ENCODE measurements around the gene NHLRC3. TPM values are rescaled to one million over a fixed set of nuclear protein-coding genes. Genes with fewer than 3 reads are reported as not detected.

NHLRC3 gene
- total and polyA plus RNA-seq, 9 of the 15 experiments (the other 6 are each of a cell fraction or from before 2014, with no cell fraction given): 5.5 to 15.3 (median 9.0) TPM

DNA sequence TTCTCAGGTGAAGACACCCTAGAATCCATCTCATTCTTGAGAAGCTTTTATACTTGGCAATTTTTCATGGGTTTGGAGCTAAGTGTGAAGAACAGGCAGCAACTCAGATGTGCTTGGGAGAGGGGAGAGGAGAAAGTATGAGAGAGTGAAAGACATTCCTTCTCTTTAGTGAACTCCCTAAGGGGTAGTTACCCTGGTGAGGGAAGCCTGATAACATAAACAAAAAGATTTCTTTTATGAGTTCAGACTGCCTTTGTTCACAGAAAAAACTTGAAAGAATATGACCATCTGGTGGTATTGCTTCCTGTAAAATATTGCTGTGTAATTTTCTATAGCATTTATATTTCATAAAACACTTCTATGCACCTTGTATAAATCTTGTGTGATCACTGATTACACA lies 47.6 kb upstream of the NHLRC3 start, which contains the start of gene STOML3 (continued):
- TF ChIP-seq, protein P1, sequence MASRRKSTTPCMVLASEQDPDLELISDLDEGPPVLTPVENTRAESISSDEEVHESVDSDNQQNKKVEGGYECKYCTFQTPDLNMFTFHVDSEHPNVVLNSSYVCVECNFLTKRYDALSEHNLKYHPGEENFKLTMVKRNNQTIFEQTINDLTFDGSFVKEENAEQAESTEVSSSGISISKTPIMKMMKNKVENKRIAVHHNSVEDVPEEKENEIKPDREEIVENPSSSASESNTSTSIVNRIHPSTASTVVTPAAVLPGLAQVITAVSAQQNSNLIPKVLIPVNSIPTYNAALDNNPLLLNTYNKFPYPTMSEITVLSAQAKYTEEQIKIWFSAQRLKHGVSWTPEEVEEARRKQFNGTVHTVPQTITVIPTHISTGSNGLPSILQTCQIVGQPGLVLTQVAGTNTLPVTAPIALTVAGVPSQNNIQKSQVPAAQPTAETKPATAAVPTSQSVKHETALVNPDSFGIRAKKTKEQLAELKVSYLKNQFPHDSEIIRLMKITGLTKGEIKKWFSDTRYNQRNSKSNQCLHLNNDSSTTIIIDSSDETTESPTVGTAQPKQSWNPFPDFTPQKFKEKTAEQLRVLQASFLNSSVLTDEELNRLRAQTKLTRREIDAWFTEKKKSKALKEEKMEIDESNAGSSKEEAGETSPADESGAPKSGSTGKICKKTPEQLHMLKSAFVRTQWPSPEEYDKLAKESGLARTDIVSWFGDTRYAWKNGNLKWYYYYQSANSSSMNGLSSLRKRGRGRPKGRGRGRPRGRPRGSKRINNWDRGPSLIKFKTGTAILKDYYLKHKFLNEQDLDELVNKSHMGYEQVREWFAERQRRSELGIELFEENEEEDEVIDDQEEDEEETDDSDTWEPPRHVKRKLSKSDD (conservative IDR thresholded peaks at IDR 0.05; ENCODE audit: low read length): no peak
- TF ChIP-seq, protein P2, sequence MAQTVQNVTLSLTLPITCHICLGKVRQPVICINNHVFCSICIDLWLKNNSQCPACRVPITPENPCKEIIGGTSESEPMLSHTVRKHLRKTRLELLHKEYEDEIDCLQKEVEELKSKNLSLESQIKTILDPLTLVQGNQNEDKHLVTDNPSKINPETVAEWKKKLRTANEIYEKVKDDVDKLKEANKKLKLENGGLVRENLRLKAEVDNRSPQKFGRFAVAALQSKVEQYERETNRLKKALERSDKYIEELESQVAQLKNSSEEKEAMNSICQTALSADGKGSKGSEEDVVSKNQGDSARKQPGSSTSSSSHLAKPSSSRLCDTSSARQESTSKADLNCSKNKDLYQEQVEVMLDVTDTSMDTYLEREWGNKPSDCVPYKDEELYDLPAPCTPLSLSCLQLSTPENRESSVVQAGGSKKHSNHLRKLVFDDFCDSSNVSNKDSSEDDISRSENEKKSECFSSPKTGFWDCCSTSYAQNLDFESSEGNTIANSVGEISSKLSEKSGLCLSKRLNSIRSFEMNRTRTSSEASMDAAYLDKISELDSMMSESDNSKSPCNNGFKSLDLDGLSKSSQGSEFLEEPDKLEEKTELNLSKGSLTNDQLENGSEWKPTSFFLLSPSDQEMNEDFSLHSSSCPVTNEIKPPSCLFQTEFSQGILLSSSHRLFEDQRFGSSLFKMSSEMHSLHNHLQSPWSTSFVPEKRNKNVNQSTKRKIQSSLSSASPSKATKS (CRISPR knock-in tag; IDR thresholded peaks at IDR 0.05): no peak
- TF ChIP-seq, protein P3, sequence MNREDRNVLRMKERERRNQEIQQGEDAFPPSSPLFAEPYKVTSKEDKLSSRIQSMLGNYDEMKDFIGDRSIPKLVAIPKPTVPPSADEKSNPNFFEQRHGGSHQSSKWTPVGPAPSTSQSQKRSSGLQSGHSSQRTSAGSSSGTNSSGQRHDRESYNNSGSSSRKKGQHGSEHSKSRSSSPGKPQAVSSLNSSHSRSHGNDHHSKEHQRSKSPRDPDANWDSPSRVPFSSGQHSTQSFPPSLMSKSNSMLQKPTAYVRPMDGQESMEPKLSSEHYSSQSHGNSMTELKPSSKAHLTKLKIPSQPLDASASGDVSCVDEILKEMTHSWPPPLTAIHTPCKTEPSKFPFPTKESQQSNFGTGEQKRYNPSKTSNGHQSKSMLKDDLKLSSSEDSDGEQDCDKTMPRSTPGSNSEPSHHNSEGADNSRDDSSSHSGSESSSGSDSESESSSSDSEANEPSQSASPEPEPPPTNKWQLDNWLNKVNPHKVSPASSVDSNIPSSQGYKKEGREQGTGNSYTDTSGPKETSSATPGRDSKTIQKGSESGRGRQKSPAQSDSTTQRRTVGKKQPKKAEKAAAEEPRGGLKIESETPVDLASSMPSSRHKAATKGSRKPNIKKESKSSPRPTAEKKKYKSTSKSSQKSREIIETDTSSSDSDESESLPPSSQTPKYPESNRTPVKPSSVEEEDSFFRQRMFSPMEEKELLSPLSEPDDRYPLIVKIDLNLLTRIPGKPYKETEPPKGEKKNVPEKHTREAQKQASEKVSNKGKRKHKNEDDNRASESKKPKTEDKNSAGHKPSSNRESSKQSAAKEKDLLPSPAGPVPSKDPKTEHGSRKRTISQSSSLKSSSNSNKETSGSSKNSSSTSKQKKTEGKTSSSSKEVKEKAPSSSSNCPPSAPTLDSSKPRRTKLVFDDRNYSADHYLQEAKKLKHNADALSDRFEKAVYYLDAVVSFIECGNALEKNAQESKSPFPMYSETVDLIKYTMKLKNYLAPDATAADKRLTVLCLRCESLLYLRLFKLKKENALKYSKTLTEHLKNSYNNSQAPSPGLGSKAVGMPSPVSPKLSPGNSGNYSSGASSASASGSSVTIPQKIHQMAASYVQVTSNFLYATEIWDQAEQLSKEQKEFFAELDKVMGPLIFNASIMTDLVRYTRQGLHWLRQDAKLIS (CRISPR knock-in tag; IDR thresholded peaks at IDR 0.05): no peak
- TF ChIP-seq, protein P4, sequence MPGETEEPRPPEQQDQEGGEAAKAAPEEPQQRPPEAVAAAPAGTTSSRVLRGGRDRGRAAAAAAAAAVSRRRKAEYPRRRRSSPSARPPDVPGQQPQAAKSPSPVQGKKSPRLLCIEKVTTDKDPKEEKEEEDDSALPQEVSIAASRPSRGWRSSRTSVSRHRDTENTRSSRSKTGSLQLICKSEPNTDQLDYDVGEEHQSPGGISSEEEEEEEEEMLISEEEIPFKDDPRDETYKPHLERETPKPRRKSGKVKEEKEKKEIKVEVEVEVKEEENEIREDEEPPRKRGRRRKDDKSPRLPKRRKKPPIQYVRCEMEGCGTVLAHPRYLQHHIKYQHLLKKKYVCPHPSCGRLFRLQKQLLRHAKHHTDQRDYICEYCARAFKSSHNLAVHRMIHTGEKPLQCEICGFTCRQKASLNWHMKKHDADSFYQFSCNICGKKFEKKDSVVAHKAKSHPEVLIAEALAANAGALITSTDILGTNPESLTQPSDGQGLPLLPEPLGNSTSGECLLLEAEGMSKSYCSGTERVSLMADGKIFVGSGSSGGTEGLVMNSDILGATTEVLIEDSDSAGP (CRISPR knock-in tag; IDR thresholded peaks at IDR 0.05): no peak
- TF ChIP-seq, protein P5, sequence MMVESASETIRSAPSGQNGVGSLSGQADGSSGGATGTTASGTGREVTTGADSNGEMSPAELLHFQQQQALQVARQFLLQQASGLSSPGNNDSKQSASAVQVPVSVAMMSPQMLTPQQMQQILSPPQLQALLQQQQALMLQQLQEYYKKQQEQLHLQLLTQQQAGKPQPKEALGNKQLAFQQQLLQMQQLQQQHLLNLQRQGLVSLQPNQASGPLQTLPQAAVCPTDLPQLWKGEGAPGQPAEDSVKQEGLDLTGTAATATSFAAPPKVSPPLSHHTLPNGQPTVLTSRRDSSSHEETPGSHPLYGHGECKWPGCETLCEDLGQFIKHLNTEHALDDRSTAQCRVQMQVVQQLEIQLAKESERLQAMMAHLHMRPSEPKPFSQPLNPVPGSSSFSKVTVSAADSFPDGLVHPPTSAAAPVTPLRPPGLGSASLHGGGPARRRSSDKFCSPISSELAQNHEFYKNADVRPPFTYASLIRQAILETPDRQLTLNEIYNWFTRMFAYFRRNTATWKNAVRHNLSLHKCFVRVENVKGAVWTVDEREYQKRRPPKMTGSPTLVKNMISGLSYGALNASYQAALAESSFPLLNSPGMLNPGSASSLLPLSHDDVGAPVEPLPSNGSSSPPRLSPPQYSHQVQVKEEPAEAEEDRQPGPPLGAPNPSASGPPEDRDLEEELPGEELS (CRISPR knock-in tag; IDR thresholded peaks at IDR 0.05; ENCODE audit: borderline replicate concordance): no peak
- TF ChIP-seq KDM5B (IDR thresholded peaks at IDR 0.05; ENCODE audit: insufficient replicate concordance, low read depth, low read length): no peak
